T-helper 9 cell (primary cell): Measurements from ENCODE around the gene JAM3.

Source experiments
- DNase-seq: peaks from one replicate; pipeline ENCODE4 v3.0.0-alpha.2; 2020

The JAM3 gene

DNA sequence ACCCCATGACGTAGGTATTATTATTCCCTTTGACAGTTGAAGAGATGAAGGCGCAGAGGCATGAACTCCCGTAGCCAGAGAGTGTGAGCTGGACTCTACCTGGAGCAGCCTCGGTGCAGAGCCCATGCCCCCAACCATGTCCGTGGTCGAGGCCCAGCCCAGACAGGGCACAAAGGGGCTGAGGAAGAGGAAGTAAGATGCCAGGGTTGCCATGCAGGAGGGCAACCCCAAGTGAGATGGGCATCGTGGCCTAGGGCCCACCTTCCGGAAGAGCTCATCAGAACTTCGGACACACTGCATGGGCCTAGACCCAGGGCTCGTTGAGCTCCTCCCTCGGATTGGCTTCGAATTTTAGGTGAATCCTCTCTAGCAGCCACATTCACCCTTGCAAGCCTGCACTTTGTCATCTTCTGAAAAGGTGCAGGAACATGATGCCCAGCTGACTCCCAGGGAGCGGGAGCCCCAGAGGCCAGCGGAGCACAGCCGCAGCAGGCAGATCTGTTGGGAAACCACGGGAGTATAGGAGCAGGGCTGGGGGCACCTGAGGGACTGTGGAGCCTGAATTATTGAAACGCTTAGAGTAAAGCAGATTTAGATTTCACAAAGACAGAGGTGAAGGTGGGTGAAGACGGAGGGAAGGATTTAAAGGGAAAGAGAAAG lies 29.0 kb upstream of the JAM3 start:
- DNase-seq = no peak

DNA sequence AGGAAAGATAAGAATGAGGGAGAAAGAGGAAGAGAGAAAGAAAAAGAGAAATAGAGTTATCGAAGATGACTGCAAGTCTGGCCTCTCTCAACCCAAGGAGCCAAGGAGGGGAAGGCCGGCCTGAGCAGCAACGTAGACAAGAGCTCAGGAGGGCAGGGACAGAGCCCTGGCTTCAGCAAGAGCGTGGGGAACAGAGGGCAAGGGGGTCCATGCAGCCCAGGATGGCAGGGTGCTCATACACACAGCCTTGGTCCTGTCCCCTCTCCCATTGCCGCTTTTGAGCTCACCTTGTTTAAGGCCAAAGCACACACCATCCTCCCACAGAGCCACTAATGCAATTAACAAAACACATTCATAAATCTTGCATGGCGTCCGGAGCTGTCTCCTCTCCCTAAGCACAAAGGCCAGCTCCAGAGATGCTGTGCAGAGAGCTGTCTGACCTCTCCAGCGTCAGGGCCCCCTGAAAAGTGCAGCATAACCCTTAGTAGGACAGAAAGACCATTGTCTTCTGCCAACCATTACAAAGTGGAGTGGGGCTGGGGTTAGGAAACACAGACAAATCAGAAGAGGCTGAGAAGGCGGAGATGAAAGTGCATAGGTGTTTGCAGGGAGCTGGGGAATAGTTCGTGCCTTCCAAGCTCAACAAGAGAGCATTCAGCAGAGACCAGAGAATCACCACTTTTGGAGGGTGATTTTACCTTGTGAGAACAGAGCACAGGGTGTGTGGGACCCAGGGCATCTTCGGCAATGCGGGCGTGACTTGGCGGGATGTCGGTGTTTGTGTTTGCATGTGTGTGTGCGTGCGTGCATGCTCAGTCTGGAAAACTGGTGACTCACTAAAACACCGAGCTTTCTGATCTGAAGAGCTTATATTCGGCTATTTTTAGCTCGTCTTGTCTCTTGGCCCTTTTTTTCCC lies 28.2 kb upstream of the JAM3 start:
- DNase-seq = no peak

- no peak for DNase-seq
These were observed 27.5 kb upstream of the JAM3 start for GRCh38 chr11:134041349-134041748.

GRCh38 chr11:134041791-134042696 lies 26.8 kb upstream of the JAM3 start:
- DNase-seq = no peak

DNA sequence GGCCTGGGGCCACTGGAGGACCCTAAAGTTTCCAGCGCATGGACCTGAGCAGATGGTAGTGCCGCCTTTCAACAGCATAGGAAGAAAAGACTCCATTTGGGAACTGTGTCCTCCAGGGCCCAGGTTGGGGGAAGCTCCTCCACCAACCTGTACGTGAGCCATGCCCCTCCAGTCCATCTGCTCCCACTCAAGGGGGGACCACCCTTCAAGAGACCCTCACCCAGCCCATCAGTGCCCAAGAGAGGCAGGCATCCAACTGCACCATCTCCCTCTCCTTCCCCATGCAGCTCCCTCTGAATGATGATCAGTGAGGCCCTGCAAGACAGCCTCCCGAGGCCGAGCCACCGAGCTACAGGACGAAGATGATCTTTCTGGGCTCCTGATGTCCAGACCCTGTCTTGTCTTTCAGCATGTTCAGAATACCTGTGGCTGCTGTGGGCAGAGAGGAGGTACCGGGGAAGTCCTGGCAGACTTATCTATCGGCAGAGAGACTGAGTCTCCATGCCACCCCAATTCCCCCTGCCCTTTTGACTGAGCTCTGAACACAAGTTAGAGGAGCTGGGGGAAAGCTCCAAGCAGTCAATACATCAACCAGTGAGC lies 25.0 kb upstream of the JAM3 start:
- no peak for DNase-seq

- DNase-seq = no peak
These were observed 24.2 kb upstream of the JAM3 start for GRCh38 chr11:134044514-134045284.

DNA sequence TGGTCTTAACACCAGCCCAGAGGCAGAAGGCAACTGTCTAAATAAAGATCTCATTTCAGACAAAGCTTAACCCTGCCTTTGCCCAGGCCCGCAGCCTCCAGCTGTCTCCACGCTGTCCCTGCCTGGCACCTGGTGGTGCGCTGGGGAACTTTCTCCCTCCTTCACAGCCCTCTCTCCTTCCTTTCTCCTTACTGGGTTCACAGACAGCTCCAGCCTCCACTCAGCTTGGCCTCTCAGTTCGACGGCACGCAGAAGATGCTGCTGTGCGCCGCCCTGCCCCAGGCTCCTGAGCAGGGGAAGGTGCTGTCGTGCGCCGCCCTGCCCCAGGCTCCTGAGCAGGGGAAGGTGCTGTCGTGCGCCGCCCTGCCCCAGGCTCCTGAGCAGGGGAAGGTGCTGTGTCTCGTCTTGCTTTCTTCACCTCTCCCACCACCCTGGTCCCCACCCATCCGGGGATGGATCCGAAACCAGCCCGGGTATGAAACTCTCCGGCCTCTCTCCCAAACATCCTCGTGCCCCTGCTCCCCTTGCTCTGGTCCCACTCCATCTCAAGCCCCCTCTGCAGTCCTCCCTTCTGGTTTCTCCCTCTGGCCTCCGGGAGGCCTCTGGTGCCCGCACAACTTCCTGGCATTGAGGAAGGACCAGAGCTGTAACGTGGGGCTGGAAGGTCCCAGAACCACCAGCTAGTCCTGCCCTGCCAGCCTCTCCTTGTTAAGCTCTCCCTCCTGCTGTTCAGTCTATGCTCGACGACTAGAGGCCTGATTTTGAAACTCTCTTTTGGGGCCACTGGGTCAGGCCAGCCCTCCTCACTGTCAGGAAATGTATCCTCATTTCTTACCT lies 22.9 kb upstream of the JAM3 start:
- DNase-seq = no peak

- no peak for DNase-seq
These were observed 22.0 kb upstream of the JAM3 start for GRCh38 chr11:134046681-134047449.

DNA sequence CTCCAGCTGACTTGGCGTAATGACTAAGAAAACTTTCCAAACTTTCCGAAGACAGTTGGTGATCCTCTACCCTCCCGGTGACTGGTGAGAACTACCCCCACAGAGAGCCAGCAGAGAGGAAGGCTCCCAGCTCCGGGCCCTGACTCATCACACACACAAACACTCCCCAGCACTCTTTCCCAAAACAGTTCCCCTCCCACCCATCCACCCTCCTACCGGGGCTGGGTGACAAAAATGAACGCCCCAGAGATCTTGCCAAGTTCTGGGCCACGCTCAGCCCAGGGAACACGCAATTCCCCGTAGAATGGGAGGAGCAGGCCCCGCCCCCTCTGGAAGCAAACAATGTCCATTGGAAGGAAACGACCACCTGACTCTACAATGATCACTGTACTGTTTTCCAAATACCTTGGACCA lies 21.3 kb upstream of the JAM3 start:
- DNase-seq = no peak

- DNase-seq = no peak
These were observed 20.8 kb upstream of the JAM3 start for GRCh38 chr11:134048028-134048427.

DNA sequence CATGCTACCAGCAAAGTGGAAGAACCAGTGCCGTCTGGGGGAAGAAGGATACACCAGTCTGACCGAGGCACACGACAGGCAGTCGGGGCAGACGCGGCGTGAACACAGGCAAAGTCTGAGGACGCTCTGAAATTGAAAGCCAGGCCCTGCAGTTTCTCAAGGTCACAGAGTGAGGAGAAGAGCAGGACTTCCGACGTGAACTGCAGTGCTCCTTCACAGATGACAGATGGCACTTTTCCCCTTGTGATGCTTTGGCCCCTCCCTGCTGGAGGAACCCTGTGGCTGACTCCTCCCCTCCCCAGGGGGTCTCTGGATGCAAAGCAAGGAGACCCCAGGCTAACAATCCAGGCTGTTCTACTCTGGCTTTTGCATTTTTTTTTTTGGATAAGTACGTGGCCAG lies 19.6 kb upstream of the JAM3 start:
- DNase-seq = no peak

DNA sequence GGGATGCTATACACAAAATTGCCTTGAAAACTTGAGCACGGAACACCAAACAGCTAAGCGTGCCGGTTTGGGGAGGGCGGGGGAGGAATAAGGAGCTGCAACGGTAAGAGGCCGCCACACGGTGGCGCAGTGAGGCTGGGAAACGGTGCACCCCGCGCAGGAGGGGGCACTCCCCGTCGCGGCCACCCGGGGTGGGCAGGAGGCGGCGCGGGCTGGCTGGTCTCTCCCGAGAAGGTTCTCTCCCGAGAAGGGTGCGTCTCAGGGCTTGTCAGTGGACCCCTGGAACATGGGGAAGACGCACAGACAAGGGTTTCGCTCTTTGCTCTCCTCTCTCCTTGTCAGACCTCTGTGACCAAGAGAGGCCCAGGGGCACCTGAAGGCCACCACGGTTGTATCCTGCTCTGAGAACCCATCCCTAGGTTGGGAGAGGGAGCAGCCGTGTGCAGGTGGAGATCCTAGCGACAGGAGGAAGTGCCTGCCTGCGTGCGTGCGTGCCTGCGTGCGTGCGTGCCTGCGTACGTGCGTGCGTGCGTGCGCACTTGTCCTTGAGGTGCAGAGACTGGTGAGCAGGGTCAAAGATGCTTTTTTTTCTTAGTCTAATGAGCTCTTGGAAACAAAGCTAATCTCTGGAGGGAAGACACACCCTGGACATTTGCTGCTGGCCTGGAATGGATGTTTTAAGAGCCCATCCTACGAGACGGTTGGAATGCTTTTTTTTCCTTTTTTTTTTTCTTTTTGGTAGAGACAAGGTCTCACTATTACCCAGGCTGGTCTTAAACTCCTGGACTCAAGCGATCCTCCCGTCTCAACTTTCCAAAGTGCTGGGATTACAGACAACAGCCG lies 18.1 kb upstream of the JAM3 start:
- peak; percentile 69 for DNase-seq

GRCh38 chr11:134052395-134052987 lies 16.4 kb upstream of the JAM3 start:
- no peak for DNase-seq

DNA sequence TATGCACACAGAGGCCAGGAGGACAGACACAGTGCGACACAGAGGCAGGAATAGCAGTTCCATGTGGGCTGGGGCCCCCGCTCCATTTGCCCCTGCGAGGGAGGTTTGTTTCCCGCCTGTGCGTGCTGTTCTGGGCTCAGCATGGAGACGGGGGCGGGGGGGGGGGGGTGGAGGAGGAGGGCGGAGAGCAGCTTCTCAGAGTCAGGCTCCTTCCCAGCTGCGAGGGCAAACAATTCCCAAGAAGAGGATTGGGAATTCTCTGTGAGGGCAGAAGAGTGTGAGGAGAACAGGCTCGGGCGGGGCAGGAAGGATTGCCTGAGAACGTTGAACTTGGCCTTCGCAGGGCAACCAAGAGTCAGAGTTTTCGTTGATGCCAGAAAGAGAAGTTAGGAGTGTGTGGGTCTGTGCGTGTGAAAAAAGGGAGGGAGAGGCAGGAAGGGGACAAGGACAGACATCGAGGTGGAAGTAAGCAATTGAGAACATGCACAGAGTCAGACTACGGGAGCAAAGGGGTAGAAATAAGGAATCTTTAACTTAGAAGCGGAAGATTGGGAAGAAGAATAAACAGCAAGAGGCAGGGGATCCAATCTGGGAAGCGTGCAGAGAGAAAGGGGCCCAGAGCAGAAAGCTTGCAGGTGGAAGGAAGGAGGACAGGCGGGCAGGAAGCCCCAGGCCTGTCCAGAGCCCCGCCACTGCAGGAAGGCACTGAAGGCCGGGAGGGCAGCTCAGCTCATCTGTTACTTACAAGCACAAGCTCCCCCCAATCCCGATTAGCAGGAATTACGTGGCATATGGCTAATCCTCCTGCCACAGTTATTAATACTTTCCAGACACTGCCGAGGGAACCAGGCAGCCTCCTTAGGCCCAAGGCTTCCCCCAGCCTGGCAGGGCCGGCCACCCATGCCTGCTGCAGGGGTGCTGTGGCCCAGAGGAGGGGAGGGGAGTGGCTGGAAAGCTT lies 15.6 kb upstream of the JAM3 start:
- no peak for DNase-seq

- DNase-seq = no peak
These were observed 13.8 kb upstream of the JAM3 start for GRCh38 chr11:134055029-134055428.

GRCh38 chr11:134060316-134060715 lies 8.6 kb upstream of the JAM3 start:
- no peak for DNase-seq
